Right cardiac atrium (tissue), 5 donors: ENCODE measurements around the gene RASAL1. TPM values are rescaled to one million over a fixed set of nuclear protein-coding genes. Genes with fewer than 3 reads are reported as not detected.

Source experiments
- ATAC-seq, 2 donors: fragments of 200-7000 bp; cut with Tn5 transposase; one replicate each; pipeline versions ENCODE4 v1.8.0 to v1.9.1; 2020; ENCODE audit warnings: moderate library complexity in 2 of 2, mild to moderate bottlenecking in 1 of 2
- DNase-seq, 3 donors: peaks; one replicate each; pipeline ENCODE4 v3.0.0-alpha.2; 2020
- H3K27ac ChIP-seq: one replicate; pipeline ENCODE4 v1.5.1; 2013; ENCODE audit warnings: mild to moderate bottlenecking, low read length, control low read depth, moderate library complexity
- H3K27me3 ChIP-seq: one replicate; pipeline ENCODE4 v1.6.1; 2013; ENCODE audit not compliant: control insufficient read depth, insufficient read depth
- H3K4me1 ChIP-seq: one replicate; pipeline ENCODE4 v1.6.1; 2013; ENCODE audit warnings: low read length; ENCODE audit not compliant: control insufficient read depth, insufficient read depth
- H3K4me3 ChIP-seq: one replicate; pipeline ENCODE4 v1.5.1; 2013; ENCODE audit warnings: low read length, control low read depth
- H3K9me3 ChIP-seq: one replicate; pipeline ENCODE4 v1.6.1; 2013; ENCODE audit warnings: low read length; ENCODE audit not compliant: control insufficient read depth
- WGBS: extraction: QIAGEN DNeasy Blood & Tissue Kit; methylation state at CpG from one replicate; pipeline ENCODE4 v1.1.7; 2013; 5-methylcytosine and 5-hydroxymethylcytosine counted together
- intact Hi-C, 4 donors: fragments of 100-400 bp; cut with DNase I; formaldehyde crosslinking; loops; one replicate each; pipeline versions ENCODE4 v1.11.0 to v1.14.0; 2022 to 2023
- polyA plus RNA-seq: library from polyadenylated mRNA; stranded (reverse); fragments of 200-250 nt; gene quantifications from one replicate; pipeline ENCODE4 v1.2.3, GENCODE V29; 2013
- total RNA-seq, 4 donors: library from RNA; stranded (reverse); fragmentation: NEBNext Ultra II Directional; extraction: Animal tissue kit (Norgen Biotek cat#: 25700); gene quantifications; one replicate each; pipeline ENCODE4 v1.2.1, GENCODE V29; 2021
- donor health status: healthy with polysubstance abuse.
- donor health status: DM: no; HTN: yes; CAD: no.
- donor health status: DM: no; HTN: no; CAD: no.
- donor health status: DM: no; HTN: yes; CAD: no; lungs with severe emphysema.
- donor health status: DM: yes; HTN: yes; CAD: no.

RASAL1 gene
- total and polyA plus RNA-seq, 5 donors: not detected

DNA sequence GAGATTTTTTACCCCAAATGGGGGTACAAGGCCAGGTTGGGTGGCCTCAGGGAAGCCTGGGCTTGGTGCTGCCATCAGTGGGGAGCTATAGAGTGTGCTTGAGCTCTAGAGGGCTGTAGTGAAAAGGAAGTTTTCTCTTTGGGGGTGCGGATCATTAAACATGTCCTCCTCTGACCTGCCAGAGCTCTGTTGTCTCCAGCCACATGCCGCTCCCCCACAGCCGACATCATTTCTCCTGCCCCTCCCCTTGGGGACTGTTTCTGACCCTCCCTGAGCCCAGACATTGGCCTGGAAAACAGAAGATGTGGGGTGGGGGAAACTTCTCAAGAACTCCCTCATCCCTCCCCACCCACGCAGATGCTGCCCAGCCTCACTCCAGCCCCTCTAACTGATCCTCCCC lies 53.7 kb downstream of the RASAL1 start:
- ATAC-seq: no peak
- DNase-seq: peak in 1 of 3 donors; percentile 40
- no peaks in the 10 kb centered on the region for H3K4me1 ChIP-seq
- intact Hi-C loops: no loop called here
- no peak overlapping the region for H3K4me3 ChIP-seq
- WGBS: 63% methylated on average over 4 of the region's 4 CpGs
- no peaks in the 10 kb centered on the region for H3K9me3 ChIP-seq
- H3K27me3 ChIP-seq: no peaks in the 10 kb centered on the region
- no peak overlapping the region for H3K27ac ChIP-seq

GRCh38 chr12:113077859-113078255 lies 57.7 kb downstream of the RASAL1 start:
- Histone ChIP-seq H3K9me3 (no peaks in the 10 kb centered on the region), H3K27ac (no peak overlapping the region), H3K4me1 (no peaks in the 10 kb centered on the region), H3K4me3 (no peak overlapping the region), H3K27me3 (no peaks in the 10 kb centered on the region)
- WGBS: 43% methylated on average over 48 of the region's 48 CpGs
- no peak for ATAC-seq
- intact Hi-C loops: no loop called here
- DNase-seq: no peak

- H3K9me3 ChIP-seq: no peaks in the 10 kb centered on the region
- DNase-seq: peak in 2 of 3 donors; percentile 33 to 37
- no peaks in the 10 kb centered on the region for H3K4me1 ChIP-seq
- H3K4me3 ChIP-seq: no peak overlapping the region
- WGBS: 46% methylated on average over 70 of the region's 70 CpGs
- no peaks in the 10 kb centered on the region for H3K27me3 ChIP-seq
- ATAC-seq: peak in 1 of 2 donors; percentile 12
- no peak overlapping the region for H3K27ac ChIP-seq
- intact Hi-C loops: no loop called here
Observed at GRCh38 chr12:113077057-113077858, 58.3 kb downstream of the RASAL1 start.

DNA sequence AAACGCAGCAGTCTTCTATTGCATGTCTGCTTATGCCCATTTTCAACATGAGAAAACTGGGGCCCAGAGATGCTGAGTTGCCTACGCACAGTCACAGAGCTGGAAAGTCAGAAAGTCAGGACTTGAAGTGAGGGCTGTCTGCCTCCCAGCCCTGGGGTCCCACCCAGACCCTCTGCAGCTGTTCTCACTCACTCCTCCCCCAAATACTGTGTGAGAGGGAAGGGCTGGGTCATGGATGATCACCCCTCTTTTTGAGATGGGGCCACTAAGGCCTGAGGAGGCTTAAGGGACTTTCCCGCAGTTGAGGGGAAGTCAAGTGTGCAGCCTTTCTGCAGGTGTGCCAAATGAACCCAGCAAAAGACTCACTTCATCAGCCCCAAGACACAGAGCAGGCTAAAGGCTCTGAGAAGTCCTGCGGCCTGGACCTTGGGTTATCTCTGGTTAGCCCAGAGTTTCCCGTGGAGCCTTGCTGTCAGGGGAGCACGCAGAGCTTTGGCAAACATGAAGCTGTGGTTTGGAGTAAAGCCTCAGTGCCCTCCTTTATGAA lies 60.4 kb downstream of the RASAL1 start:
- Histone ChIP-seq H3K4me3 (no peak overlapping the region), H3K27ac (no peak overlapping the region), H3K27me3 (no peaks in the 10 kb centered on the region), H3K4me1 (peaks cover 2% of the 10 kb centered on the region), H3K9me3 (no peaks in the 10 kb centered on the region)
- 74% methylated on average over 6 of the region's 6 CpGs for WGBS
- intact Hi-C loops: no loop called here
- DNase-seq (no peak), ATAC-seq (no peak)

DNA sequence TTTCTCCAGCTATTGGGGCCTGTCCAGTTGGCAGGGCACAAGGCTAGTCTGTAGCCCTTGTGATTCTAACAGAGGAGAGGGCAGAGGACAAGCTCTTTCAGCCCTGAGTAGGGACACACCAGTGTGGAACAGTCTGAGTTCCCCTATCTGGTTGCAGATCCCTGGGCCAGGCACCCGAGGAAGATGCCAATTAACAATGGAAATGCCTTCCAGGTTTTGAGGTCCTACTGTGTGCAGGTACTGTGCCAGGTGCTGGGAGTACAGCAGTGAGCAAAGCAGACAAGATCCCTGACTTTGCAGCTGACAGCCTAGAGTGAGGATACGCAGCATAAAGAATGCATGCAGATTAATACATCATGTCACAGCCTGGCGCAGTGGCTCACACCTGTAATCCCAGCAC lies 62.0 kb downstream of the RASAL1 start:
- DNase-seq (no peak), ATAC-seq (no peak)
- Histone ChIP-seq H3K4me3 (no peak overlapping the region), H3K27ac (no peak overlapping the region), H3K9me3 (no peaks in the 10 kb centered on the region), H3K4me1 (peaks cover 2% of the 10 kb centered on the region), H3K27me3 (no peaks in the 10 kb centered on the region)
- intact Hi-C loops: no loop called here
- 78% methylated on average over 3 of the region's 3 CpGs for WGBS

- intact Hi-C loops: no loop called here
- H3K9me3 ChIP-seq: no peaks in the 10 kb centered on the region
- ATAC-seq (no peak), DNase-seq (no peak)
- no peak overlapping the region for H3K4me3 ChIP-seq
- peak overlapping the region; percentile 19 for H3K27ac ChIP-seq
- 62% methylated on average over 3 of the region's 3 CpGs for WGBS
- peaks cover 2% of the 10 kb centered on the region for H3K4me1 ChIP-seq
- H3K27me3 ChIP-seq: no peaks in the 10 kb centered on the region
Observed at GRCh38 chr12:113072136-113072535, 63.4 kb downstream of the RASAL1 start.

GRCh38 chr12:113071135-113072112 lies 64.1 kb downstream of the RASAL1 start:
- H3K9me3 ChIP-seq: no peaks in the 10 kb centered on the region
- no peak overlapping the region for H3K4me3 ChIP-seq
- intact Hi-C loops: no loop called here
- H3K4me1 ChIP-seq: peaks cover 2% of the 10 kb centered on the region
- peak overlapping the region; percentile 73 for H3K27ac ChIP-seq
- ATAC-seq: peak; percentile 57 to 76
- H3K27me3 ChIP-seq: no peaks in the 10 kb centered on the region
- DNase-seq: peak; percentile 58 to 89 (median 87)
- 58% methylated on average over 21 of the region's 21 CpGs for WGBS

GRCh38 chr12:113070117-113070906 lies 65.2 kb downstream of the RASAL1 start:
- intact Hi-C loops: no loop called here
- Histone ChIP-seq H3K27me3 (no peaks in the 10 kb centered on the region), H3K4me3 (no peak overlapping the region), H3K27ac (no peak overlapping the region), H3K9me3 (no peaks in the 10 kb centered on the region), H3K4me1 (peaks cover 2% of the 10 kb centered on the region)
- 54% methylated on average over 15 of the region's 15 CpGs for WGBS
- DNase-seq (peak in 2 of 3 donors; percentile 53 to 75), ATAC-seq (peak; percentile 32 to 71)

DNA sequence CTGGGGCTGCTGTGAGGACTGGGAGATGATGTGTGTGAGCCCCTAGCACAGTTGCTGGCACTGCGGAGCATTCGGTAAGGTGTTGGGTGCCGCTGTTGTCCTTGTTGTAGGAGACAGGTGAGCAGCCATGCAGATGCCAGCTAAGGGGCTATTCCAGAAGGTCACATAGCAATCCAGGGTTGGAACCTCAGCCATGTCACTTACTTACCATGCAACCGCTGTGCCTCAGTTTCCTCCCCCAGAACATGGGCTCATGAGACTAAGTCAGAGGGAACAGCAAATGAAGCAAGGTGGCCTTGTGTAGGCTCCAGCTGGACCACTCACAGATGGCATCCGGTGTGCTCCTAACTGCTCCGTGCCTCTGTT lies 65.8 kb downstream of the RASAL1 start:
- DNase-seq (no peak), ATAC-seq (no peak)
- WGBS: 87% methylated on average over 6 of the region's 6 CpGs
- H3K27ac ChIP-seq: no peak overlapping the region
- intact Hi-C loops: no loop called here
- H3K4me3 ChIP-seq: no peak overlapping the region
- H3K27me3 ChIP-seq: no peaks in the 10 kb centered on the region
- H3K4me1 ChIP-seq: peaks cover 2% of the 10 kb centered on the region
- no peaks in the 10 kb centered on the region for H3K9me3 ChIP-seq

- no peaks in the 10 kb centered on the region for H3K27me3 ChIP-seq
- WGBS: 68% methylated on average over 5 of the region's 5 CpGs
- no peaks in the 10 kb centered on the region for H3K9me3 ChIP-seq
- intact Hi-C loops: no loop called here
- no peak for DNase-seq
- H3K27ac ChIP-seq: no peak overlapping the region
- peaks cover 2% of the 10 kb centered on the region for H3K4me1 ChIP-seq
- no peak overlapping the region for H3K4me3 ChIP-seq
- no peak for ATAC-seq
Observed at GRCh38 chr12:113069149-113069548, 66.4 kb downstream of the RASAL1 start.
